NCI-H128 (cell line): ENCODE measurements around the gene P3H4.

Source experiments
- DNase-seq: peaks from one replicate; lab custom pipeline; 2025; ENCODE audit not compliant: unreplicated experiment; lab: John Stamatoyannopoulos, UW

The P3H4 gene

GRCh38 chr17:41772586-41773189, 39.1 kb downstream of the P3H4 start:
- DNase-seq = no peak

GRCh38 chr17:41772218-41772585, 39.5 kb downstream of the P3H4 start:
- no peak for DNase-seq

GRCh38 chr17:41771389-41772206, 40.2 kb downstream of the P3H4 start:
- DNase-seq = no peak

- DNase-seq = no peak
These were observed 41.8 kb downstream of the P3H4 start for GRCh38 chr17:41769985-41770384.

- DNase-seq = no peak
These were observed 42.3 kb downstream of the P3H4 start for GRCh38 chr17:41769346-41769862.

- DNase-seq = no peak
These were observed 43.0 kb downstream of the P3H4 start for GRCh38 chr17:41768682-41769288.

GRCh38 chr17:41767324-41768042, 44.3 kb downstream of the P3H4 start:
- DNase-seq = no peak

- DNase-seq = no peak
These were observed 45.6 kb downstream of the P3H4 start for GRCh38 chr17:41766135-41766534.

GRCh38 chr17:41763327-41763726, 48.4 kb downstream of the P3H4 start:
- no peak for DNase-seq

GRCh38 chr17:41762841-41763240, 48.9 kb downstream of the P3H4 start:
- no peak for DNase-seq

- DNase-seq = no peak
These were observed 49.4 kb downstream of the P3H4 start for GRCh38 chr17:41762391-41762790.

- DNase-seq = no peak
These were observed 50.9 kb downstream of the P3H4 start for GRCh38 chr17:41760878-41761277.

- DNase-seq = no peak
These were observed 53.1 kb downstream of the P3H4 start for GRCh38 chr17:41758601-41759000.

- no peak for DNase-seq
These were observed 57.7 kb downstream of the P3H4 start for GRCh38 chr17:41754066-41754465.
